Activated CD8-positive, alpha-beta memory T cell treated with anti-CD3 and anti-CD28 coated beads for 24 hours (primary cell): ENCODE data around the gene OGT.
"Not testable (repeated sequence)": the region's sequence is repeated elsewhere in the genome, so short reads cannot be mapped to it uniquely, and the experiment has no call there.

ENCODE experiments used
- DNase-seq: peaks from one replicate; pipeline ENCODE4 v3.0.0-alpha.2; 2020

OGT gene

DNA sequence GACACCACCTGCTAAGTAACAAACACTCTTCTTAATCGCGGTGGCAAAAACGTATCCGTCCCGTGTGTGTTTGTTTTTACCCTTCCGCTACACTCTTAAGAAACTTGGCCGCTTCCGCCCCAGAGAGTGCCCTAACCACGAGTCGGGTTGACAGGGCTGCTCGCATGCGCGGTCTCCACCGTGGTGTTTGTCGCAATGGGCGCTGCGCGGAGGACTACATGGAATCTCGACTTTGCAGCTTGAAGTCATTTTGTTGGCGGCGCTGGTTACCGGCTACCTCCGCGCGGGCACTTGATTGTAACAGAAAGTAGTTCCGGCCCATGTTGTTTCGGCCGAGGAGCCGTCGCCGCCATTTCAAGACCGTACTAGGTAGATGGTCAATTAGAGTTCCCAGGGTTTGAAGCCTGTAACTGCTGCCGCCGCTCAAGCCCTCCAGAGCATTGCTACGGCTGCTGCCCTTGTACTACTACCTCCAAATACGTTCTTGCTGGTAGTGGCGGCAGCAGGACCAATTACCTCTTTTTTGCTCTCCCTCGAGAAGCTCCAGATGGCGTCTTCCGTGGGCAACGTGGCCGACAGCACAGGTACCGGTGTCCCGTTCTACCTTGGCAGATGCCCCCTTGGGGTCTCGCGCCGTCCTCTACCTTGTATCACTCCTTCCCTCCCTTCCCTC is at the start of gene OGT:
OGT (plus strand) TSS at position 352 of the 673 bp plus-strand sequence; CDS start at position 548, 196 bp downstream.
- DNase-seq = peak; percentile 91

- DNase-seq = no peak
These were observed 45.1 kb upstream of the OGT start for GRCh38 chrX:71487814-71488213.

DNA sequence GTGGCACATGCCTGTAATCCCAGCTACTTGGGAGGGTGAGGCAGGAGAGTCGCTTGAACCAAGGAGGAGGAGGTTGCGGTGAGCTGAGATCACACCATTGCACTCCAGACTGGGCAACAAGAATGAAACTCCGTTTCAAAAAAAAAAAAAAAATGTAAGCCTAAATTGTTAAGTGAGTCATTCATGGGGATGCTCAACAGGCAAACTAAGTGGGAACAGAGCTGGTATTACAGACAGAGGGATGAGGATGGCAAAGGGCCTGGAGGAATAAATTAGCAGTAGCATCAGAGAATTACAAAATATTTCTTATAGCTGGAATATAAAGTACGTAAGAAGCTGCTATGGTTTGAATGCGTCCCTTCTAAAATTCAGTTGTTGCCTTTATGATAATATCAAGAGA is 43.4 kb upstream of the OGT start:
- DNase-seq = no peak

GRCh38 chrX:71492231-71493065 is 40.5 kb upstream of the OGT start:
- peak; percentile 78 for DNase-seq

- peak; percentile 58 for DNase-seq
These were observed 39.7 kb upstream of the OGT start for GRCh38 chrX:71493111-71493613.

DNA sequence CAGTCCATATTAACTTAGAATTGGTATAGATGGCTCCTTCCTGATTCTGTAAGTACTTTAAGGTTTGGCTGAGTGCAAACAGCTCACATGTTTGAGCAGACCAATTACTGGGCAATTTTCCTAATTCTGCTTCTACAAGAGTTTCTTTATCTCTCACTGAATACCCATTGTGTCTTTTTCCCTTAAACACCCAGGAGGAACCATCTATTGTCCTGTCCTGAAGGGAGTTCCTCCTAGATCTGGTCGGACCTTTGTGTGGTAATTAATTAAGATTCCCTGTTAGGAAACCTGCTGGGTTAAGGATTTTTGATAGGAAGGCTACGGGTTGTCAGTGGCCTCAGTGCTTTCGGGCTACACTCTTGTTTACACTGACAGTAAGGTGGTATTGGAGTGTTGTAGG is 36.9 kb upstream of the OGT start:
- not testable (repeated sequence) for DNase-seq

DNA sequence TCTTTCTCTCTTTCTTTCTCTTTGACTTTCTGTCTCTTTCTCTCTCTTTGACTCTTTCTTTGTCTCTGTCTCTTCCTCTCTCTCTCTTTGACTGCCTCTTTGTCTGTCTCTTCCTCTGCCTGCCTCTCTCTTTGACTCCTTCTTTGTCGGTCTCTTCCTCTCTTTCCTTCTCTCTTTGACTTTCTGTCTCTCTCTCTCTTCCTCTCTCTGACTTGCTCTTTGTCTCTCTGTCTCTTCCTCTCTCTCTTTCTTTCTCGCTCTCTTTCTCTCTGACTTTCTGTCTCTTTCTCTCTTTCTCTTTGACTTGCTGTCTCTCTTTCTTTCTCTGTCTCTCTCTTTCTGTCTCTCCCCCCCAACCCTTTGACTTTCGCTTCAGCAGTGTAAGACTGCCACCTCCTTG is 36.4 kb upstream of the OGT start:
- DNase-seq = no peak

DNA sequence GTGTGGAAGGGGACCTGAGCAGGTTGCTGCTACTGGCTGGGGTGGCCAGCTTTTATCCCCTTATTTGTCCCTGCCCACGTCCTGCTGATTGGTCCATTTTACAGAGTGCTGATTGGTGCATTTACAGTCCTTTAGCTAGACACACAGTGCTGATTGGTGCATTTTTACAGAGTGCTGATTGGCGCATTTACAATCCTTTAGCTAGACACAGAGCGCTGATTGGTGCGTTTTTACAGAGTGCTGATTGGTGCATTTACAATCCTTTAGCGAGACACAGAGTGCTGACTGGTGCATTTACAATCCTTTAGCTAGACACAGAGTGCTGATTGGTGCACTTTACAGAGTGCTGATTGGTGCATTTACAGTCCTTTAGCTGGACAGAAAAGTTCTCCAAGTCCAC is 30.8 kb upstream of the OGT start:
- DNase-seq = not testable (repeated sequence)

- DNase-seq = no peak
These were observed 28.6 kb upstream of the OGT start for GRCh38 chrX:71504346-71504745.

DNA sequence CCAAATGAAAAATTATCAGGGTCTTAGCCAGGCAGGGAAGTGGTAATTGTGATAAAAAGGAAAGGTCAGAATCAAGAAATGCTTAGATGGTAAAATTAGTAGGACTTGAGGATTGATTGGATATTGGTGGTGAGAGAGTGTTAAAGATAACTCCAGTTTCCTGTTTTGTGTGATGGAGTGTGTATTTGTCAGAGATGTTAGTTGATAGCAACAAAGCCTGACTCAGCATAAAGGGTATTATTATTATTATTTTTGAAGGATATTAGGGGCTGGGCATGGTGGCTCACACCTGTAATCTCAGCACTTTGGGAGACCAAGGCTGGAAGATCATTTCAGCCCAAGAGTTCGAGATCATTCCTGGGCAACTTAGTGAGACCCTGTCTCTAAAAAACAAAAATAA is 23.6 kb upstream of the OGT start:
- DNase-seq = no peak

GRCh38 chrX:71510161-71510560 is 22.7 kb upstream of the OGT start:
- no peak for DNase-seq

DNA sequence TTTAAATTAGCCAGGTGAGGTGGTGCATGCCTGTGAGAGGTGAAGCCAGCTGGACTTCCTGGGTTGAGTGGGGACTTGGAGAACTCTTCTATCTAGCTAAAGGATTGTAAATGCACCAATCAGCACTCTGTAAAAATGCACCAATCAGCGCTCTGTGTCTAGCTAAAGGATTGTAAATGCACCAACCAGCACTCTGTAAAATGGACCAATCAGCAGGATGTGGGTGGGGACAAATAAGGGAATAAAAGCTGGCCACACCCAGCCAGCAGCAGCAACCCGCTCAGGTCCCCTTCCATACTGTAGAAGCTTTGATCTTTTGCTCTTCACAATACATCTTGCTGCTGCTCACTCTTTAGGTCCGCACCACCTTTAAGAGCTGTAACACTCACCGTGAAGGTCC is 19.2 kb upstream of the OGT start:
- DNase-seq = not testable (repeated sequence)

DNA sequence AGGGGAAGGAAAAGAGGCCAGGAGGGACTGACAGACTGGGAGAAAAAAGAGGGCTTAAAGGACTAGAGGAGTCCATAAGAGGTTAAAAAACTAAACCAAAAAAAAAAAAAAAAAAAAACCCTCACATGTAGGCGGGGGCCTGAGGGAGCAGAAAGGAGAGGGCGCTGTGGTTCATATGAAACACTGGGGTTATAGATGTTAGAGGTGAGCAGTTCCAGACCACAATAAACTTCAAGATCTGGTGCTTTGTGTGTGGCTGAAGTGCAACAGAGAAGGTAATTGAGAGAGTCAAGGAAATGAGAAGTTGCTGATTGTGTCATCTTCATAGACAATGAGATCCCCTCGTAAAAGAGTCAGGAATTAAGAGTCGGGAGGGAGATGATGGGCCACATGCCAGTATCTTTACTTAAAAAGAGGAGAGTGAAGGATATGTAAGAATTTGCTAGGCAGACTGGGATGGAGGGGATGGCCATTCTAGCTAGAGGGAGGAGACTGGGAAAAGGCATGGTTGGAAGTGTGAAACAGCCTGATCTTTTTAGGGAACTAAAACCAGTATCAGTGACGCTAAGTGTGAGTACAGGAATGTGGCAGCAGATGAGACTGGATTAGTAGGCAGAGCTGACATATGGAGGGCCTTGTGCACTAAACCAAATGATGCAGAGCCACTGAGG is 18.4 kb upstream of the OGT start:
- no peak for DNase-seq

DNA sequence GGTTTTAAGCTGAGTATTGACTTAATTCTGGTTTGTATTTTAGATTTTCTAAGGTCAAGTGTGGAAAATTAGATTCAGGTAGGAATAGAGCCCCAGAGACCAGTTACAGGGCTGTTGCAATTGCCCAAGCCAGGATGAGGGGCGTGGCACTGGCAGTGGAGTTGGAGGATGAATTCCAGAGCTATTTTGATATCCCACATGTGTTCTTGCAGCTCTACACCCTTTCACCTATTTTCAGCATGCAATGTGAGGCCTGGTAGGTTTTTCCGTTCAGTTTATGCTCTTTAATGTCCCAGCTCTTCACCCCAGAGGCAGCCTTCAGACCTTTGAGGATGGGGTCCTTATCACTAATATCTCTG is 17.9 kb upstream of the OGT start:
- DNase-seq = no peak

DNA sequence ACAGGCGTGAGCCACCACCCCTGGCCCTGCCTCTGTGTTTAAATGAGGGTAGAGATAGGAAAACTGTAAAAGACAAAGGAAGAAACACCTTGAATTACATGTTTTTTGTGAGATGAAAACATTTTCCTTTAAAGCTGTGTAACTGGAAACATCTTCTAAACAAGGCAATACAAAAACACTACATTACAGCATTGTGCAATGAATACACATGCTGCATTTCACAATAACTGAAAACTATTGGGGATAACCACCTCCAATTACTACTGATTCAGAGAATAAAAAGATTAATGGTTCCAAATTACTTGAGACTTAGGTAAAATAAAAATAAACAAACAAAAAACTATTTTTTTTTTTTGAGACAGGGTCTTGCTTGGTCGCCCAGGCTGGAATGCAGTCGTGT is 7.6 kb upstream of the OGT start:
- DNase-seq = no peak

- DNase-seq = peak; percentile 67
These were observed 689 bp upstream of the OGT start for GRCh38 chrX:71532078-71532752.

DNA sequence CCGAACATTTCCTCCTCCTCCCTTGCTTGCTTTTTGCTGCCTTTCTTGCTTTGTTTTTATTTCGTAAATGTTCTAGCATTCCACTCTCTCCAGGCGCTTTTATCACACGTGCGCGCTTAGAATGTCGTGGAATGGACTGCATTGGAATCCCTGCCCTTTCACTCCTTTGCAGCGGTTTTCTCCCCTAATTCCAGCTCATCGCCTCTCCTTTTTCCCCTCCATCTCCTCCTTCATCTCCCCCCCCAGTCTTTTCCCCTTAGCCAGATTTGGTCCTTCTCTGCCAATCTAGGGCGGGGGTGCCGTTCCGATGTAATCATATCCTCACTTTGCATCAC is 579 bp downstream of the OGT start:
- DNase-seq = no peak

- DNase-seq = peak; percentile 78
These were observed 1.1 kb downstream of the OGT start for GRCh38 chrX:71533851-71534561.

DNA sequence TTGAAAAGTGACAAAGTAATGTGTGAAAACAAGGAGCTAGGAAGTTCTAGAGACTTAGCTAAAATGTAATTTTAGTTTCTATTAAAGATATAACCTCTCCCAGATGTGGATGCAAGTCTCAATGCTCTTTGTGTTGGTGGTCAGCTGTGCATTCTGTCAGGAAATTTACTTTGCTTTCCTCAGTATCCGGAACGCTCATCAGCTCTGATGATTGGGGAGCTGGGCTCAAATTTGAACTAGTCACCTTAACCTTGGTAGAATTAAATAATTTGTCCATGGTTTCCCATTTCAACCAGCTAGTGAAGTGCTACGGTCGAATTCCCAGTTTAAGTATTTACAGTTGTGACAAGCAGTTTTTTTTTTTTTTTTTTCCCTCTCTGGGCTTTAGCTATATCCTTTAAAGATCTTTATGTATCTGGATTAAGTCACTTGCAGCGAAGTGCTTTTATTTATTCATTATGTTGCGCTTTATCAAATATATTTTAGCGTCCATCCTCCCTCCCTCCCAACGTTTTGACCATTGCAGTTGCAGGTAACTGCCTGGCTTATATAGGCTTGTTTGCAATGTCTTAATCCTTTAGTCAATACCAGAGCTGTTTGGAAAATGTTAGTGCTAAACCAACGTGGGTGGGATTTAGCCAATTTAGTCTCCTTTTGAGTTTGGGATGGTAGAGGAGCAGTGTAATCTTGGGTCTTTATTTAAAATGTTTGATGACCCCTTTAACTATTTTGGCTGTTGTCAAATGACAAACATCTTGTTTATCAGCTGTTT is 2.1 kb downstream of the OGT start:
- DNase-seq = no peak

DNA sequence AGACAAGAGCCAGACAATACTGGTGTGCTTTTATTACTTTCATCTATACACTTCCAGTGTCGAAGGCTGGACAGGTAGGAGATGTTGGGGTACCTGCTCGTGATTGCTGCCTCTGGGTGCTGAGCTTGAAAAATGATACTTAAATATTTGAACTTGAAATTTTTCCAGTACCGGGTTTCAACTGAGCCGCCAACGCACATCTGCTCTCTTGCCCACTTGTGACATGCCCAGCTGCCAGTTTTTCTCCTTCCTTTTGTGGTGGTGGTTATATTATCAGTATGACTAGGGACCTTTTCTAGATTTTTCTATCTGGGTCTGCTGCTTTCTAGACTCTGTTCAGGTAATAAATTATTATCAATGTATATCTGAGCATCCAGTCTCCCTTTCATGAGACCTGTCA is 3.4 kb downstream of the OGT start:
- DNase-seq = no peak

DNA sequence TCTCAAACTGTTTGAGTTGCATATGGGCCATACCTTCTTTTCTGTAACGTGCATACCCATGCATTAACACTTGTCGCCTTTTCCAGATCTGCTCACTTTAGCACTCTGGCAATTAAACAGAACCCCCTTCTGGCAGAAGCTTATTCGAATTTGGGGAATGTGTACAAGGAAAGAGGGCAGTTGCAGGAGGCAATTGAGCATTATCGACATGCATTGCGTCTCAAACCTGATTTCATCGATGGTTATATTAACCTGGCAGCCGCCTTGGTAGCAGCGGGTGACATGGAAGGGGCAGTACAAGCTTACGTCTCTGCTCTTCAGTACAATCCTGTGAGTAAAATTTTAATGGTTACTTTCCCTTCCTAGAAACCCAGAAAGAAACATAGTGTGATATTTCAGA is 4.8 kb downstream of the OGT start:
- DNase-seq = no peak

GRCh38 chrX:71540801-71541200 is 7.9 kb downstream of the OGT start:
- DNase-seq = no peak
